GM12873 (cell line): ENCODE measurements around the gene EFHB.

ENCODE experiments used
- CTCF ChIP-seq: IDR thresholded peaks from 2 replicates; pipeline ENCODE4 v1.5.1; 2012; ENCODE audit warnings: low read depth, mild to moderate bottlenecking, moderate library complexity, low read length, control low read depth; ENCODE audit not compliant: insufficient read depth; ENCODE audit errors: missing control alignments

EFHB gene, protein sequence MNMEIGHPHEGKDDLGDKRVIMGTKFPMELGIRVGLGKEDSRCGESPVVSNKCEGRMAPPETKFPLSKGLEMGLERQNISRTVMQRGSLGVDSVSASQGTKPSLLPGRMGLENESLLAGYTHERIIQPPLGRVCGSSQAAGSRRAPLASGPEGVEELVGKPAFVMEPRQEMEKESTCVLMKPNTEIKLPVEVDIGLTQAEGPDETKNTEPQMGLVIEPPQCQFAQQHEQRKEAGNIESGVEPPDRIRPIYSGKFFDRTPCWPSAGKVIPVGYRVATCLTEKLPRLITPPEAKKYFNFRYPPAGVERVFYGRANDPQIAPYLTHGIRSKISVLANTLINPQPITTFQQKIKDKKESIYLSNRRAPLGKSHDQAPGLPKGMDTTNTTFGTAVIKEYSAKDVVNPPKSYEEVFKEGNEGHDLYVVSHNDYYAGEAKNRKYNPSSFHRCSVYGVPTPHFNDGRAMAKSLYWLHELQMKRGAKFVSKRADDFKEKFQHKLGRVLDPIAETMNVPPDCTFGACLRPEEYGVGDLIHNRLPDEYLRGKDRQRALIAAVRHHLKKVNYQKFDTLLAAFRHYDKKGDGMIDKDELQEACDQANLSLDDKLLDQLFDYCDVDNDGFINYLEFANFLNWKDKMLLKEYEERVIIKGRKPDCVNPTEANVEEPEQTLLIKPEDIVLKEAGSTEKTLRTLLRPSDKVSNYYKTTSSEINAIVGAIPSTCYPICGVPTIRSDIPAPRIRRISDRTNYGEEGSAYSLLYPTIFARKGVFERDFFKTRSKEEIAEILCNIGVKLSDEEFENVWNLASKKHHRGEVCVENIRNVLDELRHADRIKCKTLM

DNA sequence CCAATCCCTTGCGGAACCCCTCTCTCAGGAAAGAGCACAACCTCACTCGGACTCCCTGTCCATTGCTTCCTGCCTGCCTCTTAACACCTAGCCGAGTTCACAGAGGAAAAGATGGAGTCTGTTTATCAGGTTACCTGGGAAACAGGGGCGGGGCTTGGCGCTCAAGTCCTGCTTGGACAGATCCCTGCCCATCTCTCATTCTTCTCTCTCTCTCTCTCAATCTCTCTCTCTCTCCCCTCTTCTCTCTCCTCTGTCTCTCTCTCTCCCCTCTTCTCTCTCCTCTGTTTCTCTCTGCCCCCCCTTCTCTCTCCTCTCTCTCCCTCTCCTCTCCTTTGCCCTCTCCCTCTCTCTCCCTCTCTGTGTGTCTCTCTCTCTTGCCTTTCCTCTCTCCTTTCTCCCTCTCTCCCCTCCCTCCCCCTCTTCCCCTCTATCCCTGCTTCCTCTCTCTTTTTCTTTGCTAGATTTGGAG lies at the start of gene EFHB:
Gene EFHB (minus strand): TSS at position 120 of the 469 bp plus-strand sequence. CDS start 199 bp downstream, outside the sequence.
- no peak for TF ChIP-seq CTCF

- TF ChIP-seq CTCF: no peak
Observed at GRCh38 chr3:19972054-19972453, 38.0 kb upstream of the EFHB start.

- no peak for TF ChIP-seq CTCF
Observed at GRCh38 chr3:19970327-19970726, 36.3 kb upstream of the EFHB start.

GRCh38 chr3:19967812-19968211 lies 33.8 kb upstream of the EFHB start:
- no peak for TF ChIP-seq CTCF

GRCh38 chr3:19967208-19967607 lies 33.2 kb upstream of the EFHB start:
- no peak for TF ChIP-seq CTCF

DNA sequence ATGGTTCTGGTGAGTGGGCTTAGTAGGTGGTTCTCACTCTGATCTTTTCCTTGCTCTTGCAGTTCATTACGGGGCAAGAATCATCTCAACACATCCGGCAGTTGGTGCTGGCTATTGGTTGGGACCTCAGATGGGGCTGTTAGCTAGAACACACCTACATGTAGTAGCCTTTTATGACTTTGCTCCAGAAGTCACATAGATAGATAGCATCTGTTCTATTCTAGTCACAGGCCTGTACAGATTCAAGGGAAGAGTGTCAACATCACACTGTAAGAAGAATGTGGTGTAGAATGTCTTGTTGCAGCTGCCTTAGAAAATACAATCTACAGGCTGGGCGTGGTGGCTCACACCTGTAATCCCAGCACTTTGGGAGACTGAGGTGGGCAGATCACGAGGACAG lies 27.9 kb upstream of the EFHB start:
- TF ChIP-seq CTCF: no peak

DNA sequence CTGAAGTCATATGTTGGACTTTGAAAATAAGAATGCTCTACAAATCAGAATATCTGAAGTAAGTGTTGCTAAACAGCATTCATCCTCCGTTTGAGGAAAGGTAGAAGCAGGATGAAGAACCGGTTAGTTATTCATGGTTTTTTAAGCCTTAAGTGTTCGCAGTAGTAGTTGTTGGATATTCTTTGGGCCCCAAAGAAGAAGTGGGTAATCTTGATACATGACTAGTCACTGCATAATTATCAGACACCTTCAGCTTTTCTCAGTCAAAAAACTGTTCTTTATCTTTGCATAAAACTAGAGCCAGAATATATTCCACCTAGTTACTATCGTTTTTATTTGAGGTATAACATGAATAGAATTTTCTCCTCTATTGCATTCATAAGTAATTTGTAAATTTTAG lies 26.7 kb upstream of the EFHB start:
- no peak for TF ChIP-seq CTCF
